HG03159 (cell line): ENCODE results near the gene TRIM10.
"Not testable (repeated sequence)": the region's sequence is repeated elsewhere in the genome, so short reads cannot be mapped to it uniquely, and the experiment has no call there.

Source experiments
- ATAC-seq: cut with Tn5 transposase; IDR thresholded peaks from one replicate; pipeline ENCODE4 v1.9.1; 2021; ENCODE audit warnings: mild to moderate bottlenecking, moderate library complexity; ENCODE audit not compliant: unreplicated experiment

TRIM10 gene

GRCh38 chr6:30154709-30155519 is 6.1 kb downstream of the TRIM10 start:
- ATAC-seq, result no peak

- no peak for ATAC-seq
These were observed 7.0 kb downstream of the TRIM10 start for GRCh38 chr6:30154061-30154460.

- no peak for ATAC-seq
These were observed 8.0 kb downstream of the TRIM10 start for GRCh38 chr6:30152910-30153610.

- no peak for ATAC-seq
These were observed 8.9 kb downstream of the TRIM10 start for GRCh38 chr6:30152016-30152673.

- ATAC-seq, result no peak
These were observed 9.4 kb downstream of the TRIM10 start for GRCh38 chr6:30151580-30151979.

DNA sequence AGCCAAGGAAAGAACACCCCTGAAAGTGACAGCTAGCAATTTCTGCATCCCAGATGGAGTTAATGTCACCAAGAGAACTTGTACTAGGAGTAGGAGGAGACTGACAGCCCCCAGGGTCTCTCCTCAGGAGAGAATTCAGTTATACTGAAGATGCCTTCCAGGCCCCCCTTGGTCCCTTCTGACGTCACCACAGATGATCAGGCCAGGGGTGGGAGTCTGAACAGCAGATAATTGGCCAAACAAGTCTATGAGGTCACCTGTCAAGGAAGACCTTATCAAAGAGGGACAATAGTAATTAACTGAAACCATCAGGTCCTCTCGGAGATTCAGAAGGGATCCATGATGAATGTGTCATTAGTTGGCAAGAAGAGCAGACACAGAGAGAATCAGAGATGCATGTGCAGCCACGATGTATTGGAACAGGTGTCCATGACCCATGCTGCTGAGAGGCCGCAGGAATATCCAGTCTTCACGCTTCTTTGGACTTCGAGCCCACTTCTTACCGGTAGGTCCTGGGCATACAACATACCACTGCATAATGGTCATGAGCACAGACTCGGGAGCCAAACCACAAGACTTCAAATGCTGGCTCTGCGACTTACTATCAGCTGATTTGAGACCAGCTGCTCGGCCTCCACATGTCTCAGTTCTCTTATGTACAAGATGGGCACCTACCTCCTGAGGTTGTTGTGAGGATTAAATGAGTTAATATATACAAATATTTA is 10.2 kb downstream of the TRIM10 start:
- no peak for ATAC-seq

GRCh38 chr6:30149858-30150550 is 11.0 kb downstream of the TRIM10 start:
- no peak for ATAC-seq

DNA sequence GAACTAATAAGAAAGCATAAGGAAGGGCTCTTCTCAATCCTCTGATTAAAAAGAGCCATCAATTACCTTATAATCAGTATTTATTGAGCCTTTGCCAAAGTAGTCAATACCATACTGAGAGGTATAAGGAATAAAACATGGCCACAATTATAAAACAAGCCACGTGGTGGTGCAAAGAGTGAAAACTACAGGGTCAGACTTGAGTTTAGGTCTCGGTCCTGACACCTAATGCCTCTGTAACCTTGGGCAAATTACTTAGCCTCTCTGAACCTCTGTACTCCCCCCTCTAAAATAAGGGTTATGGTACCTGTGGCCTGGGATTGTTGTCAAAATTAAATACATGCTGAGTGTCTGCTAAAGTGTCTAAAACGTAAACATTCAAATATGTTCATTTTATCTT is 11.8 kb downstream of the TRIM10 start:
- ATAC-seq, result no peak

DNA sequence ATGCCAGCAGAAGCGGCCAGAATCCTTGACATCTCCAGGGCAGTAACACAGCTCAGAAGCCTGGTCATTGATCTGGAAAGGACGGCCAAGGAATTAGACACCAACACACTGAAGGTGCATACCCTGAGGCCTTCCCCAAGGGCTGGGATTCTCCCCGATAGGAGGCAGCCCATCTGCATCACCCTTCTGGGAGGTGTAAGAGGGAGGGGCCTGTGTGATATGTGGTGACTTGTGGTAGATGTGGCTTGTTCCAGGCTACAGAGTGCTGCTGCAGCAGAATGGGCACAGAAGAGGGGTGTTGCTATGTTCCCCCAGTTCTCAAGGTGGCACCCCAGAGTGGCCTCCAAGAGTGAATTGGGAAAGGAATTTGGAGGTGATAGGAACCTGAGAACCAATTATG is 13.9 kb downstream of the TRIM10 start:
- no peak for ATAC-seq

DNA sequence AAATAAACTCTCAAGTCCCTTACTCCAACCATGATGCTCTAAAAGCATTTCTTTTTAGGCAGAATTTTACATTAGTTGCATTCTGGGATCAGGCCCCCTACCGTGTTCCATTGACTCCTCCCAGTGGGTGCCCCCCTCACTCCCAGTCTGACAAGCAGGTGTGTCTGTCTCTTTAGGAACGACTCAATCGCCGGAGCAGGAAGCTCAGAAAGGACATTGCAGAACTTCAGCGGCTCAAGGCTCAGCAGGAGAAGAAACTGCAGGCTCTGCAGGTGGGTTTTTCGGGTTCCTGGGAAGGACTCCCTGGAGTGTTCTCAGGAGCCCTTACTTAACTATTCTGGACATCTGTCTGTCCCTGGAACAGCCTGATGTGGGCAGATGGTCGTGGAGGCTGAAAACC is 15.2 kb downstream of the TRIM10 start:
- no peak for ATAC-seq

GRCh38 chr6:30144811-30145210 is 16.2 kb downstream of the TRIM10 start:
- ATAC-seq, result no peak

DNA sequence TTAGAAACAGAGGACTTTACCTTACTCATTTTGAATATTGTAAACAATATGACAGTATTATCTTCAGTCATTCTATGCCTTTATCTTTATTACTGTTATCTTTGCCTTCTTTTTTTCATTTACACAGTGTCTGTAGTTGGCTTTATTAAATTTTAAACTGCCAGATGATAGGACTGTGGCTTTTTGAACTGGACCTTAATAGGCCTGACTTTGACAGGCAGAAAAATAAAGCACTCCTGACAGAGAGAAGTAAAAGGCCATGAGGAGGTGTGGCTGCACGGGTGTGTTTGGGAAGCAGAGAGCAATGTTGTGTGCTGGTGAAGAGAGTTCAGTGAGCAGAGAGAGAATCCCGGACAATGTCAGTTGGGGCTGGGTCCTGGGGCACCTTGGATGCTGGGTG is 17.2 kb downstream of the TRIM10 start:
- ATAC-seq, result no peak

DNA sequence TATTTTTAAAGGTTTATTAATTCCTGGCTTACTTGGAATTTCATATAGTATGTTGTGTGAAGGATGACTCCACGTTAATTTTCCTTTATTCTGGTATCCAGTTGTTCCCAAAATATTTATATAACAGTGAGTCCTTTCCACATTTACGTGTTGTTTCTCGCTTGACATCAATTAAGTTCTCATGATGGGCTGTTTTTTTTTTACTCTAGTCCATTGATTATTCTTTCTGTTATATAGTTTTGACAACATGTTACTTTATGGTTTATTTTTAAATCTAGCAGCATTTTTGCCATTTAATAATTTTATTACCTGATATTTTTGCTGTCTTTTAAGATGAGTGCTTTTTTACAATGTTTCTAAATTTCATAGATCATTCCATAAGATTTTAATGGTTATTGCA is 18.3 kb downstream of the TRIM10 start:
- ATAC-seq, result no peak

DNA sequence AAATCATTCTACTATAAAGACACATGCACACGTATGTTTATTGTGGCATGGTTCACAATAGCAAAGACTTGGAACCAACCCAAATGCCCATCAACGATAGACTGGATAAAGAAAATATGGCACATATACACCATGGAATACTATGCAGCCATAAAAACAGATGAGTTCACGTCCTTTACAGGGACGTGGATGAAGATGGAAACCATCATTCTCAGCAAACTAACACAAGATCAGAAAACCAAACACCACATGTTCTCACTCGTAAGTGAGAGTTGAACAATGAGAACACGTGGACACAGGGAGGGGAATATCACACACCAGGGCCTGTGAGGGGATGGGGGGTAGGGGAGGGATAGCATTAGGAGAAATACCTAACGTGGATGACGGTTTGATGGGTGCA is 20.8 kb downstream of the TRIM10 start:
- ATAC-seq, result not testable (repeated sequence)

DNA sequence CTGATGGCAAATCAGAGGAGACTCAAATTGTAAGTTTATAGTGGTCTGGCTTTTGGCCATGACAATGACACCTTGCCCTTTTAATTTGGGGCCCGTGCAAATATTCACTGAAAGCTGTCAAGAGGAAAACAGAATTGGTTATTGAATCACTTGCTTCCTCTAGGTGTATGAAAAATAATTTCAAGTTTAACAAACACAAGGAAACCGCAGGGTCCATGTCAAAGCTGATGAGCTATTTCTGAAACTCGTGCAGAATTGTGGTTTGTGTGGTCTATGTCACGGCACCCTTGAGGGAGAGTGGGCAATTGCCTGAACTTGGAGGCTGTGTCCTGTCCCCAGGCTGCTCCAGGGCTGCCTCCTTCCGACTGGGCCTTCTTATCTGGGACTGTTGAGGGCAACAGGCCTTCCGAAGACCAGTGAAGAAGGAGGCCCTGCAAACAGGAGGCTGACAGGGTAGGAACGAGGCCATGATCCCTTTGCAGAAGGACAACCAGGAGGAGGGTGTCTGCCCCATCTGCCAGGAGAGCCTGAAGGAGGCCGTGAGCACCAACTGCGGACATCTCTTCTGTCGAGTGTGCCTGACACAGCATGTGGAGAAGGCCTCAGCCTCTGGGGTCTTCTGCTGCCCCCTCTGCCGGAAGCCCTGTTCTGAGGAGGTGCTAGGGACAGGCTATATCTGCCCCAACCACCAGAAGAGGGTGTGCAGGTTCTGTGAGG is 24.3 kb downstream of the TRIM10 start:
- no peak for ATAC-seq

DNA sequence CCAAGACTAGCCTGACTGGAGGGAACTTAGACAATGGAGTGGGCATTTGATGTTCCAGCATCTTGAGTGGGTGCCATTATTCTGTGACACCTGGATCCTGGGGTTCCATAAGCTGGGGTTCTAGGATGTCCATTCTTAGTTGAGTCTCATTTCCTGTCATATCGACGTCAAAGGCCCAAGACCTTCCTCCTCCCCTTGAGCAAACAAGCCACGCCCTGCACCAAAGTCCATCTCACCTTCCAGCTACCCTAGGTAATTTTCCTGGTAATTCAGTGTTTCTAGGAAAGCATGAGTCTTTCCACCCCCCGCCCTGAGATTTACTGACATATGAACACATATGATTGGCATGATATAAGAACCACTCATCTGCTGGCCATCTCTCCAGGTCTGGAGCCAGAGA is 25.3 kb downstream of the TRIM10 start, which contains the start of gene TRIM40:
Gene TRIM40 (plus strand): TSS at position 384 of the 400 bp plus-strand sequence. CDS start 897 bp downstream, outside the sequence.
- no peak for ATAC-seq

DNA sequence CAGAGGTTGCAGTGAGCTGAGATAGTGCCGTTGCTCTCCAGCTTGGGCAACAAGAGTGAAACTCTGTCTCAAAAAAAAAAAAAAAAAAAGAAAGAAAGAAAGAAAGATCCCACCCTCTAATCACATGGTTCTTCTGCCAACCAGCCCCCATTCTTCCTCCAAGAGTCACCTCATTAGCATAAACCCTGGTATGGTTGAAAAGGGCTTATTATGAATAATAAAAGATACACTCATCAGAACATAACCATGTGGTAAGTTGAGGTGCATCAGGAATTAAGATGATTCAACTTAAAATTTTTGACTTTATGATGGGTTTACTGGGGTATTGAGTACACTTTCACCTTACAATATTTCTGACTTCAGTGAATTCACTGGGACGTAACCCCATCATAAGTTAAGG is 25.9 kb downstream of the TRIM10 start:
- no peak for ATAC-seq

GRCh38 chr6:30131947-30132497 is 29.0 kb downstream of the TRIM10 start:
- ATAC-seq, result no peak
